Measurements from ENCODE around the gene MZF1. TPM values are rescaled to one million over a fixed set of nuclear protein-coding genes. Genes with fewer than 3 reads are reported as not detected.

The MZF1 gene
- total and polyA plus RNA-seq, 4 donors: 4.9 to 21.1 (median 8.8) TPM

DNA sequence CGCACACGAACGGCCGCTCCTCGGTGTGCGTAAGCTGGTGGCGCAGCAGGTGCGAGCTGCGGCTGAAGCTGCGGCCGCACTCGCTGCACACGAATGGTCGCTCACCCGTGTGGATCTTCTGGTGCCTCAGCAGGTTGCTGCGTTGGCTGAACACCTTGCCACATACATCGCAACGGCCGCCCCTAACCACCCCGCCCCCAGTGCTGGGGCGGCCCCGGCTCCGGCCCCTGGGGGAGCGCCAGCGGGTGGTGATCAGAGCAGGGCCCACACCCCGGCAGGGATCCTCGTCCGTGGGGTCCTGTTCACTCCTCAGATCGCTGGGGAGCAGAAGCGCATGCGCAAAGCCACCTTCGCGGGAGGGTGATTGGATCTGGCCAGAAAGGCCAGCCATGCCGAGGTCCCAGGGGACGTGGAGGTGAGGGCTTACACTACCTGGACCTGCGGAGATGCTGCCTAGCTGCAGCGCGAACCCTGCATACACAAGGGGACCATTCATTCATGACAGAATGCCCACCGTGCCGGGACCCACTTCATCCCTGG lies 10.0 kb downstream of the MZF1 start:
- Histone ChIP-seq H3K9me3 (ENCODE audit: control insufficient read depth in 4 of 4, low read length in 3 of 4) (no peaks in the 10 kb centered on the region), H3K27ac (ENCODE audit: low read depth in 1 of 2, low read length in 2 of 2) (no peak overlapping the region), H3K9ac (ENCODE audit: low read depth in 1 of 2, low read length in 2 of 2) (no peak overlapping the region), H3K27me3 (ENCODE audit: control insufficient read depth in 4 of 4, insufficient read depth in 4 of 4, low read length in 3 of 4) (no peaks in the 10 kb centered on the region), H3K4me1 (ENCODE audit: control insufficient read depth in 4 of 4, insufficient read depth in 4 of 4, low read length in 3 of 4) (peaks cover 24 to 36% (median 32%) of the 10 kb centered on the region in 4 donors), H3K4me3 (ENCODE audit: low read depth in 1 of 3, low read length in 3 of 3) (peak overlapping the region in 2 of 3 donors; percentile 16 to 20), H3K36me3 (ENCODE audit: control insufficient read depth in 4 of 4, insufficient read depth in 3 of 4, low read depth in 1 of 4, low read length in 3 of 4) (peaks cover 0 to 3% (median 2%) of the 10 kb centered on the region in 4 donors)
- WGBS: 6% methylated on average over 40 of the region's 40 CpGs
- TF ChIP-seq, protein P1, sequence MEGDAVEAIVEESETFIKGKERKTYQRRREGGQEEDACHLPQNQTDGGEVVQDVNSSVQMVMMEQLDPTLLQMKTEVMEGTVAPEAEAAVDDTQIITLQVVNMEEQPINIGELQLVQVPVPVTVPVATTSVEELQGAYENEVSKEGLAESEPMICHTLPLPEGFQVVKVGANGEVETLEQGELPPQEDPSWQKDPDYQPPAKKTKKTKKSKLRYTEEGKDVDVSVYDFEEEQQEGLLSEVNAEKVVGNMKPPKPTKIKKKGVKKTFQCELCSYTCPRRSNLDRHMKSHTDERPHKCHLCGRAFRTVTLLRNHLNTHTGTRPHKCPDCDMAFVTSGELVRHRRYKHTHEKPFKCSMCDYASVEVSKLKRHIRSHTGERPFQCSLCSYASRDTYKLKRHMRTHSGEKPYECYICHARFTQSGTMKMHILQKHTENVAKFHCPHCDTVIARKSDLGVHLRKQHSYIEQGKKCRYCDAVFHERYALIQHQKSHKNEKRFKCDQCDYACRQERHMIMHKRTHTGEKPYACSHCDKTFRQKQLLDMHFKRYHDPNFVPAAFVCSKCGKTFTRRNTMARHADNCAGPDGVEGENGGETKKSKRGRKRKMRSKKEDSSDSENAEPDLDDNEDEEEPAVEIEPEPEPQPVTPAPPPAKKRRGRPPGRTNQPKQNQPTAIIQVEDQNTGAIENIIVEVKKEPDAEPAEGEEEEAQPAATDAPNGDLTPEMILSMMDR (IDR thresholded peaks at IDR 0.05; ENCODE audit: low read depth, low read length, missing input control): no peak
- no peak for TF ChIP-seq RAD21 (IDR thresholded peaks at IDR 0.05)
- TF ChIP-seq TAF1 (conservative IDR thresholded peaks at IDR 0.05): no peak
- no peak for TF ChIP-seq NR2F2 (IDR thresholded peaks at IDR 0.05)
- TF ChIP-seq SP1 (IDR thresholded peaks at IDR 0.05): no peak
- no peak for TF ChIP-seq HNF4G (IDR thresholded peaks at IDR 0.05)
- TF ChIP-seq, protein P2, sequence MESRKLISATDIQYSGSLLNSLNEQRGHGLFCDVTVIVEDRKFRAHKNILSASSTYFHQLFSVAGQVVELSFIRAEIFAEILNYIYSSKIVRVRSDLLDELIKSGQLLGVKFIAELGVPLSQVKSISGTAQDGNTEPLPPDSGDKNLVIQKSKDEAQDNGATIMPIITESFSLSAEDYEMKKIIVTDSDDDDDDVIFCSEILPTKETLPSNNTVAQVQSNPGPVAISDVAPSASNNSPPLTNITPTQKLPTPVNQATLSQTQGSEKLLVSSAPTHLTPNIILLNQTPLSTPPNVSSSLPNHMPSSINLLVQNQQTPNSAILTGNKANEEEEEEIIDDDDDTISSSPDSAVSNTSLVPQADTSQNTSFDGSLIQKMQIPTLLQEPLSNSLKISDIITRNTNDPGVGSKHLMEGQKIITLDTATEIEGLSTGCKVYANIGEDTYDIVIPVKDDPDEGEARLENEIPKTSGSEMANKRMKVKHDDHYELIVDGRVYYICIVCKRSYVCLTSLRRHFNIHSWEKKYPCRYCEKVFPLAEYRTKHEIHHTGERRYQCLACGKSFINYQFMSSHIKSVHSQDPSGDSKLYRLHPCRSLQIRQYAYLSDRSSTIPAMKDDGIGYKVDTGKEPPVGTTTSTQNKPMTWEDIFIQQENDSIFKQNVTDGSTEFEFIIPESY (IDR thresholded peaks at IDR 0.05): no peak
- TF ChIP-seq, protein P3, sequence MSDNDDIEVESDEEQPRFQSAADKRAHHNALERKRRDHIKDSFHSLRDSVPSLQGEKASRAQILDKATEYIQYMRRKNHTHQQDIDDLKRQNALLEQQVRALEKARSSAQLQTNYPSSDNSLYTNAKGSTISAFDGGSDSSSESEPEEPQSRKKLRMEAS (IDR thresholded peaks at IDR 0.05): no peak
- TF ChIP-seq FOXA2 (IDR thresholded peaks at IDR 0.05): no peak
- DNase-seq (ENCODE audit: low spot score): no peak

DNA sequence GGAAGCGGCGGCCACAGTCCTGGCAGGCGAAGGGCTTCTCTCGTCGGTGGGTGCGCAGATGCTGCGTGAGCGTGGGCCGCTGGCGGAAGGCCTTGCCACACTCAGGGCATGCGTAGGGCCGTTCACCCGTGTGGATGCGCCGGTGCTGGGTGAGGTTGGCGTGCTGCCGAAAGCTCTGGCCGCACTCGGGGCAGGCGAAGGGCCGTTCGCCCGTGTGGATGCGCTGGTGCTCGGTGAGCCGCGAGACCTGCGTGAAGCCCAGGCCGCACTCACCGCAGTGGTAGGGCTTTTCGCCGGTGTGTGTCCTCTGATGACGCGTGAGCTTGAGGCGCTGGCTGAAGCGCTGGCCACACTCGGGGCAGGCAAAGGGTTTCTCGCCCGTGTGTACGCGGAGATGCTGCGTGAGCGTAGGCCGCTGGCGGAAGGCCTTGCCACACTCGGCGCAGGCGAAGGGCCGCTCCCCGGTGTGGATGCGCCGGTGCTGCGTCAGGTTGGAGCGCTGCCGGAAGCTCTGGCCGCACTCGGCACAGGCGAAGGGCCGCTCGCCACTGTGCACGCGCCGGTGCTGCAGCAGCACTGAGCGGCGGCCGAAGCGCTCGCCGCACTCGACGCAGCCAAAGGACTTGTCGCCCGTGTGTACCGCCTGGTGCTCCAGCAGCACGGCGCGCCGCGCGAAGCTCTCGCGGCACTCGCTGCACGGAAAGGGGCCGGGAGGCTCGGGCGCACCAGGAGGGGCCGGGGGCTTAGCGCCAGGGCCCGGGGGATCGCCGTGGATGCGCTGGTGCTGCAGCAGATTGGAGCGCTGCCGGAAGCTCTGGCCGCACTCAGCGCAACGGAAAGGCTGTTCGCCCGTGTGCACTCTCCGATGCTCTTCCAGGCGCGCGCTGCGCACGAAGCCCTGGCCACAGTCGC lies 10.8 kb downstream of the MZF1 start:
- TF ChIP-seq, protein P4, sequence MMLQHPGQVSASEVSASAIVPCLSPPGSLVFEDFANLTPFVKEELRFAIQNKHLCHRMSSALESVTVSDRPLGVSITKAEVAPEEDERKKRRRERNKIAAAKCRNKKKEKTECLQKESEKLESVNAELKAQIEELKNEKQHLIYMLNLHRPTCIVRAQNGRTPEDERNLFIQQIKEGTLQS (IDR thresholded peaks at IDR 0.05): no peak
- TF ChIP-seq, protein P3 (IDR thresholded peaks at IDR 0.05): no peak
- no peak for TF ChIP-seq HNF4A (conservative IDR thresholded peaks at IDR 0.05)
- no peak for TF ChIP-seq SP1 (IDR thresholded peaks at IDR 0.05)
- no peak for TF ChIP-seq EGR1 (IDR thresholded peaks at IDR 0.05; ENCODE audit: low read depth in 2 of 2)
- TF ChIP-seq FOXA1 (IDR thresholded peaks at IDR 0.05): no peak
- Histone ChIP-seq H3K4me1 (ENCODE audit: control insufficient read depth in 4 of 4, insufficient read depth in 4 of 4, low read length in 3 of 4) (peaks cover 24 to 40% (median 34%) of the 10 kb centered on the region in 4 donors), H3K27ac (ENCODE audit: low read depth in 1 of 2, low read length in 2 of 2) (no peak overlapping the region), H3K9me3 (ENCODE audit: control insufficient read depth in 4 of 4, low read length in 3 of 4) (no peaks in the 10 kb centered on the region), H3K9ac (ENCODE audit: low read depth in 1 of 2, low read length in 2 of 2) (no peak overlapping the region), H3K4me3 (ENCODE audit: low read depth in 1 of 3, low read length in 3 of 3) (peak overlapping the region in 2 of 3 donors; percentile 16 to 20), H3K27me3 (ENCODE audit: control insufficient read depth in 4 of 4, insufficient read depth in 4 of 4, low read length in 3 of 4) (no peaks in the 10 kb centered on the region), H3K36me3 (ENCODE audit: control insufficient read depth in 4 of 4, insufficient read depth in 3 of 4, low read depth in 1 of 4, low read length in 3 of 4) (peaks cover 0 to 3% (median 2%) of the 10 kb centered on the region in 4 donors)
- WGBS: 5% methylated on average over 107 of the region's 107 CpGs
- DNase-seq (ENCODE audit: low spot score): no peak
